Nephron progenitor cell (in vitro differentiated cells): ENCODE measurements around the gene AGBL4.

Experiments
- DNase-seq: peaks from one replicate; pipeline ENCODE4 v3.0.0; 2021
- H3K27ac Mint-ChIP-seq: 2 replicates; pipeline ENCODE4 v1.8.0; 2021; ENCODE audit warnings: mild to moderate bottlenecking, moderate library complexity, mixed read lengths
- H3K27me3 Mint-ChIP-seq: 2 replicates; pipeline ENCODE4 v1.8.0; 2021; ENCODE audit warnings: mild to moderate bottlenecking, low read depth, mixed read lengths; ENCODE audit not compliant: poor library complexity
- H3K36me3 Mint-ChIP-seq: 2 replicates; pipeline ENCODE4 v1.8.0; 2021; ENCODE audit warnings: low read depth, mixed read lengths
- H3K4me1 Mint-ChIP-seq: 2 replicates; pipeline ENCODE4 v1.8.0; 2021; ENCODE audit warnings: mixed read lengths
- H3K4me3 Mint-ChIP-seq: 2 replicates; pipeline ENCODE4 v1.8.0; 2021; ENCODE audit warnings: mild to moderate bottlenecking, moderate library complexity, mixed read lengths
- H3K9me3 Mint-ChIP-seq: 2 replicates; pipeline ENCODE4 v1.8.0; 2021; ENCODE audit warnings: mild to moderate bottlenecking, moderate library complexity, mixed read lengths
- CTCF ChIP-seq: fragments of 200-600 bp; sonication (generic); IDR thresholded peaks from 2 replicates; pipeline ENCODE4 v1.5.0; 2021; ENCODE audit warnings: antibody characterized with exemption

The AGBL4 gene

DNA sequence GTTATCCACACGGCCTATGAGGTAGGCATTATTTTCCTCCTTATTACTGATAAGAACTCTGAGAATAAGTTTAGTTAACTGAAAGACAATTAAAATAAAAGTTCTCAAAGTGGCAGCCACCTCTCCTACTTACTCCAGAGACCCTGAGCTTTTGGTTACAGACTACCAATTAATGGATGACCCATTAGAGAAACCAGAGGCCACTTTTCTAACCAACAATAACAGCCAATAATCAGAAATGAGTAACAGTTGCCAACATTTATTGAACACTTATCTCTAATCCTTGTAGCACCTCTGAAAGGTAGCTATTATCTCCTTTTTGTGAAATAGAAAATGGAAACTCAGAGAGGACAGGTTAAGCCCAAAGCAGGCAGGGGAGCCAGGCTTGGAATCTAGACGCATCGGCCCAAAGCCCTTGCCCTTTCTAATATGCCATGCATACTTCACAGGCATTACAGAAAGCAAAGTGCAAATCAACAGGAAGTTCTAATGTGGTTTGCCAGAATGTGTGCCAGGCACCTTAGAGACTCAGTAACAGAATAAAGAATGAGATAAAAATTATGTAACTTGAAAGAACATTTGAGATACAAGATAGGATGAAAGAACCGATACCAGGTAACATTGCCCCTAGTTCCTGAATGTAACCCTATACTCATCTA, 1297.1 kb downstream of the AGBL4 start:
- Mint-ChIP-seq H3K27me3 (no peaks in the 10 kb centered on the region), H3K36me3 (peaks cover 22% of the 10 kb centered on the region), H3K4me3 (no peak overlapping the region), H3K4me1 (no peaks in the 10 kb centered on the region), H3K9me3 (no peaks in the 10 kb centered on the region), H3K27ac (no peak overlapping the region)
- DNase-seq = no peak
- no peak for TF ChIP-seq CTCF

DNA sequence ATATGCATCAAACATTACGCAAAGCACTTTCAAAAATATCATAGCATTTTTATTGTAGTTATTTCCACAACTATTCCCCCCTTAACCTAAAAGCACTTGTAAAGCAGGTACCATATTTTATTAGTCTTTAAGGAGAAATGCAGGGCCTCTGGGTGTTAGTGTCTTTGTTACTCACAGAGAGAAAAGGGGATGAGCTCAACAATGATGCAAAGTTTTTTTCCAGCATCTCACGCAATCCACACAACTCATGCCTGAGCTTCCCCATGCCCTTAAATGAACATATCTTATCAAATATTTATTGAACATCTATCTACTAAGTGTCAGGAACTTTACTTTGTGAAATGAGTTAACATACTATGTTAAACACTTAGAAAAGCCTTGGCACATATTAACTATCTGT, 1297.6 kb downstream of the AGBL4 start:
- H3K36me3 Mint-ChIP-seq = peaks cover 22% of the 10 kb centered on the region
- H3K4me1 Mint-ChIP-seq = no peaks in the 10 kb centered on the region
- no peak overlapping the region for H3K27ac Mint-ChIP-seq
- no peak for TF ChIP-seq CTCF
- H3K4me3 Mint-ChIP-seq = no peak overlapping the region
- no peak for DNase-seq
- H3K27me3 Mint-ChIP-seq = peaks cover 2% of the 10 kb centered on the region
- no peaks in the 10 kb centered on the region for H3K9me3 Mint-ChIP-seq

DNA sequence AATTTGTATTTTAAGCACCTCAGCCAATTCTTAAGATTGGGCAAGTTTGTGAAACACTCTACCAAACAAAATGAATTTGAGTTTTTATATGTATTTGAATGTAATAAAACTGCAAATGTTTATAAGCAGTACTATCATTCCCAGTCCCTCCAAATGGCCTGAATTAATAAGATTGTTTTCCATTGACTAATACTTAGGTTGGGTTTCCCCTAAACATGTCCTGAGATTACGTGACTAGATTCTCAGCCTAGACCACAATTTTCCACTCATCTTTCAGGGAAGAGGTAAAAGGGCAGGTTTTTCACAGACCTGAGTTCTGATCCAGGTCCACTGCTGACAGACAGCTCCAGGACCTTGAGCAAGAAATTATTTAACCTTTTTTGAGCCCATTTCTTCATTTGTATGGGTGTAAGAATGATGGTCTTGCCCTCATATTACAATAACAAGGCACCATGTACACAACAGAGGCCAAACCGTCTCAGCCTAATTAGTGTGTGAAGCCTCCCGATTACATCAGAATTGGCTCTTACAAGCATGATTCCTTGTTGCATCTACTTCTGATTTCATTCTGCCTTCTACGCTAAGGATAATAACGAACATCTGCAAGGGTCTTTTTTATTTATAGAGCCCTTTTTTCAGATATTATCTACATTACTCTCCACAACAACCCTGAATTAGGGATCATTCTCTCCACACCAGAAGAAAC, 1298.3 kb downstream of the AGBL4 start:
- no peak for TF ChIP-seq CTCF
- Mint-ChIP-seq H3K27me3 (peaks cover 6% of the 10 kb centered on the region), H3K9me3 (no peaks in the 10 kb centered on the region), H3K4me3 (no peak overlapping the region), H3K36me3 (peaks cover 22% of the 10 kb centered on the region), H3K4me1 (no peaks in the 10 kb centered on the region), H3K27ac (no peak overlapping the region)
- no peak for DNase-seq

DNA sequence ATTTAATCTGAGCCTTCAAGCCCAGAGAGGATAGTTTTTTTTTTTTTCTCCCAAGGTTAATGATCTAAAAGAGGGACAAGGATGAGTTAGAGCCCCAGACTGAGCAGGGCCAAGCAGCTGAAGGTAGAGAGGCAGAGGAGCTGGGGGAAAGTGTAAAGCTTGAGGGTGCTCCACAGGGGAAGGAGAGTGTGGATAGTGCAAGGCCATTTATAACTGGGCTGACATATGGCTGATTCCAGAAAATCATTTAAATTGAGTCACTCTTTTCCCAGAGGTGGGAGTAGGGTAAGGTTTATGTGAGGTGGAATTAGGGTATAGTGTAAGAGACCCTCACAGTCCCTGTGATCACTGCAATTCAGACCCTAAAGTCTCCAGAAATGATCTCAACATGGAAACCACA, 1302.8 kb downstream of the AGBL4 start:
- H3K4me3 Mint-ChIP-seq = no peak overlapping the region
- DNase-seq = no peak
- no peaks in the 10 kb centered on the region for H3K36me3 Mint-ChIP-seq
- no peak overlapping the region for H3K27ac Mint-ChIP-seq
- no peaks in the 10 kb centered on the region for H3K4me1 Mint-ChIP-seq
- peaks cover 6% of the 10 kb centered on the region for H3K27me3 Mint-ChIP-seq
- H3K9me3 Mint-ChIP-seq = no peaks in the 10 kb centered on the region
- TF ChIP-seq CTCF = no peak

- no peak for DNase-seq
- no peak for TF ChIP-seq CTCF
- H3K27ac Mint-ChIP-seq = no peak overlapping the region
- peaks cover 6% of the 10 kb centered on the region for H3K27me3 Mint-ChIP-seq
- H3K4me1 Mint-ChIP-seq = no peaks in the 10 kb centered on the region
- H3K9me3 Mint-ChIP-seq = no peaks in the 10 kb centered on the region
- no peaks in the 10 kb centered on the region for H3K36me3 Mint-ChIP-seq
- no peak overlapping the region for H3K4me3 Mint-ChIP-seq
These were observed 1305.0 kb downstream of the AGBL4 start for GRCh38 chr1:48718705-48719104.
